ENCODE results near the gene CHCHD3.

Gene CHCHD3

GRCh38 chr7:132768099-132768498 is 313.8 kb downstream of the CHCHD3 start:
- TF ChIP-seq, protein P1, sequence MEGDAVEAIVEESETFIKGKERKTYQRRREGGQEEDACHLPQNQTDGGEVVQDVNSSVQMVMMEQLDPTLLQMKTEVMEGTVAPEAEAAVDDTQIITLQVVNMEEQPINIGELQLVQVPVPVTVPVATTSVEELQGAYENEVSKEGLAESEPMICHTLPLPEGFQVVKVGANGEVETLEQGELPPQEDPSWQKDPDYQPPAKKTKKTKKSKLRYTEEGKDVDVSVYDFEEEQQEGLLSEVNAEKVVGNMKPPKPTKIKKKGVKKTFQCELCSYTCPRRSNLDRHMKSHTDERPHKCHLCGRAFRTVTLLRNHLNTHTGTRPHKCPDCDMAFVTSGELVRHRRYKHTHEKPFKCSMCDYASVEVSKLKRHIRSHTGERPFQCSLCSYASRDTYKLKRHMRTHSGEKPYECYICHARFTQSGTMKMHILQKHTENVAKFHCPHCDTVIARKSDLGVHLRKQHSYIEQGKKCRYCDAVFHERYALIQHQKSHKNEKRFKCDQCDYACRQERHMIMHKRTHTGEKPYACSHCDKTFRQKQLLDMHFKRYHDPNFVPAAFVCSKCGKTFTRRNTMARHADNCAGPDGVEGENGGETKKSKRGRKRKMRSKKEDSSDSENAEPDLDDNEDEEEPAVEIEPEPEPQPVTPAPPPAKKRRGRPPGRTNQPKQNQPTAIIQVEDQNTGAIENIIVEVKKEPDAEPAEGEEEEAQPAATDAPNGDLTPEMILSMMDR (IDR thresholded peaks at IDR 0.05; ENCODE audit: control insufficient read depth, extremely low read depth, insufficient read depth) = no peak
- no peak overlapping the region for H3K4me3 ChIP-seq (ENCODE audit: low read depth, low read length)
- DNase-seq (ENCODE audit: low read depth) = no peak

DNA sequence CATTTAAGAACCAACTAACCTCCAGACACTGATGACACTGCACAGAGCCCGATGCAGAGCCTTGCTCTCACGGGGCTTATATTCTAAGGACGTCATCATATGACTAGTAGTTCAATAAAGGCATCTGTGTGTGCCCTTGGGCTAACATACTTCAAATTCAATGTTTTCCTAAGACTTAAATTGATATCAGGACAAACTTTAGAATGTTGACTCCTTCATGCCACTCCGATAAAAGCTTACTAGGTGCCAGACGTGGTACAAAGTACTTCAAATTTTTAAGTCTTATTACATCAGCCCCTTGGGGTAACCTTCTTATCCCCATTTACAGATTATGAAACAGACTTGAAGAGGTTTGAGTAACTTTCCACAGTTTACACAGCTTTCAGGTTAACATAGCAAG is 314.5 kb downstream of the CHCHD3 start:
- TF ChIP-seq, protein P1 (IDR thresholded peaks at IDR 0.05; ENCODE audit: control insufficient read depth, extremely low read depth, insufficient read depth) = no peak
- H3K4me3 ChIP-seq (ENCODE audit: low read depth, low read length) = no peak overlapping the region
- DNase-seq (ENCODE audit: low read depth) = no peak

- no peak for DNase-seq (ENCODE audit: low read depth)
Observed at GRCh38 chr7:132766660-132767059, 315.2 kb downstream of the CHCHD3 start.

GRCh38 chr7:132765861-132766260 is 316.0 kb downstream of the CHCHD3 start:
- TF ChIP-seq, protein P1 (IDR thresholded peaks at IDR 0.05; ENCODE audit: control insufficient read depth, extremely low read depth, insufficient read depth) = no peak

More at GRCh38 chr7:132766660-132767059, 315.2 kb downstream of the CHCHD3 start:
- TF ChIP-seq, protein P1 (IDR thresholded peaks at IDR 0.05; ENCODE audit: control insufficient read depth, extremely low read depth, insufficient read depth) = no peak
- no peak overlapping the region for H3K4me3 ChIP-seq (ENCODE audit: low read depth, low read length)

DNA sequence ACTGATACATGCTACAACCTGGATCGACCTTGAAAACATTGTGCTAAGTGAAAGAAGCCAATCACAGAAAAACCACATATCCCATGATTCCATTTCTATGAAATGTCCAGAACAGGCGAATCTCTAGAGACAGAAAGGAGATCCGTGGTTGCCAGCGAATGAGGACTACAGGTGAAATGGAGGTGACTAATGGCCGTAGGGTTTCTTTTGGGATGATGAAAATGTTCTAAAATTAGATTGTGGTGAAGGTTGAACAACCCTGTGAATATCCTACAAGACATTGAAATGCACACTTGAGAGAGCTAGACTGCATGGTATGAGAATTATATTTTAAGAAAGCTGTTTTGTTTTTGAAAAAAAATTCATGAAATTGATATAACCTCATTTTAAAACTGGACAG is 317.1 kb downstream of the CHCHD3 start:
- no peak overlapping the region for H3K4me3 ChIP-seq (ENCODE audit: low read depth, low read length)
- TF ChIP-seq, protein P1 (IDR thresholded peaks at IDR 0.05; ENCODE audit: control insufficient read depth, extremely low read depth, insufficient read depth) = no peak
- no peak for DNase-seq (ENCODE audit: low read depth)

More at GRCh38 chr7:132765861-132766260, 316.0 kb downstream of the CHCHD3 start:
- DNase-seq (ENCODE audit: low read depth) = no peak
- no peak overlapping the region for H3K4me3 ChIP-seq (ENCODE audit: low read depth, low read length)

DNA sequence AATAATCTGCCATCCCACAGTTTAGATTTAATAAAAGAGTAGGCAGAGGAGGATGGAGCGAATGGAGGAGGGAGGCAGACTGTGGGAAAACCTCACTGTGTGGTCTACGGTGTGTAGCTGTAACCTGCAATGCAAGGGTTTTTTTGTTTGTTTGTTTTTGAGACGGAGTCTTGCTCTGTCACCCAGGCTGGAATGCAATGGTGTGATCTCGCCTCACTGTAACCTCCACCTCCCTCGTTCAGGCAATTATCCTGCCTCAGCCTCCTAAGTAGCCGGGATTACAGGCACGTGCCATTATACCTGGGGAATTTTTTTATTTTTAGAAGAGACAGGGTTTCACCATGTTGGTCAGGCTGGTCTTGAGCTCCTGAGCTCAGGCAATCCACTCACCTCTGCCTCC is 321.0 kb downstream of the CHCHD3 start:
- no peak for DNase-seq (ENCODE audit: low read depth)
- TF ChIP-seq, protein P1 (IDR thresholded peaks at IDR 0.05; ENCODE audit: control insufficient read depth, extremely low read depth, insufficient read depth) = no peak
- no peak overlapping the region for H3K4me3 ChIP-seq (ENCODE audit: low read depth, low read length)

DNA sequence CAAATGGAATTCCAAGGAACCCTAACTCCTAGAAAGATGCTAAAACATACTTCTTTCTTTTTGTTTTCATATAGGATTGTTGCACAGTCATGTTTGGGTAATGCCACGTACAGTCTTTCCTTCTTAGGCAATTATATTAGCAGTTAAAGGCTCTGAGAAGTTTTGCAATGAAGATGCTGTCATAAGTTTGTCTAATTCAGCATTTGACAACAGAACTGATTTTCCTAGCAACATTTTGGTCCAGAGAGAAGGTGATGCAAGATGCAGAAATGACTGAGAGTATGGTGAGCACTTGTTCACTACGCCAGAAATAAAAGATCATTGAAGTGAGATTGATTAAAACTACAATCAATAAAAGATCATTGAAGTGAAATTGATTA is 321.7 kb downstream of the CHCHD3 start:
- DNase-seq (ENCODE audit: low read depth) = no peak
- TF ChIP-seq, protein P1 (IDR thresholded peaks at IDR 0.05; ENCODE audit: control insufficient read depth, extremely low read depth, insufficient read depth) = no peak
- no peak overlapping the region for H3K4me3 ChIP-seq (ENCODE audit: low read depth, low read length)

Data from LNCaP clone FGC (cell line).